HG02870 (cell line): Measurements from ENCODE around the gene RAP1GAP2.
"Not testable (repeated sequence)": the region's sequence is repeated elsewhere in the genome, so short reads cannot be mapped to it uniquely, and the experiment has no call there.

Experiments used
- ATAC-seq: cut with Tn5 transposase; IDR thresholded peaks from one replicate; pipeline ENCODE4 v1.9.1; 2021; ENCODE audit warnings: mild to moderate bottlenecking, moderate library complexity; ENCODE audit not compliant: unreplicated experiment

The RAP1GAP2 gene

DNA sequence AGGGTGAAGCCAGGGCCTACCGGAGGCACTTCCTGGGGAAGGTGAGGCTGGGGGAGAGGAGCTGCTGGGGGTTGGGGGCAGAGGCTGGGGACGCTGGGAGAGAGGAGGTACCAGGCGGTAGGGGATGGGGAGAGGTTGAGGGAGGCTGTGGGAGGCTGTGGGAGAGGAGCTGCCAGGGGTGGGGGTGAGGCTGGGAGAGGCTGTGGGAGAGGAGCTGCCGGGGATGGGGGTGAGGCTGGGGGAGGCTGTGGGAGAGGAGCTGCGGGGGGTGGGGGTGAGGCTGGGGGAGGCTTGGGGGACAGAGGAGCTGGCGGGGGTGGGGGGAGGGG lies 167.8 kb downstream of the RAP1GAP2 start:
- ATAC-seq: no peak

DNA sequence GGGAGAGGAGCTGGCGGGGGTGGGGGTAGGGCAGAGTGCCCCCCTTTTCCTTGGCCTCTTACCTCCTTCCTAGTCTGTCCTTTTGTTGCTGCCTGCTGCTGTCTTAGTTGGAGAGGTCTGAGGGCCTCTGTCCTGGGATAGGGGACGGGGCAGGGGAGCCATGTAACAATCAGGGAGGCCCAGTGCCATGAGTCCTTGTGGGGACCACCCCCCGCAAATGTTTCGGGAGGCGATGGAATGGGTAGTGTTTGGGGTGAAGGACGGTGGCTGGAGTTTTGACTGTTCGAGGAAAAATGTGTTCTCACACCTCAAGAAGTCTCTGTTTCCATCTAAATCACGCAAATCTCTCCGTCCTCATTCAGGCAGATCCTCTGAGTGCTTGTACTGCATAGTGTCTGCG lies 168.1 kb downstream of the RAP1GAP2 start:
- no peak for ATAC-seq

DNA sequence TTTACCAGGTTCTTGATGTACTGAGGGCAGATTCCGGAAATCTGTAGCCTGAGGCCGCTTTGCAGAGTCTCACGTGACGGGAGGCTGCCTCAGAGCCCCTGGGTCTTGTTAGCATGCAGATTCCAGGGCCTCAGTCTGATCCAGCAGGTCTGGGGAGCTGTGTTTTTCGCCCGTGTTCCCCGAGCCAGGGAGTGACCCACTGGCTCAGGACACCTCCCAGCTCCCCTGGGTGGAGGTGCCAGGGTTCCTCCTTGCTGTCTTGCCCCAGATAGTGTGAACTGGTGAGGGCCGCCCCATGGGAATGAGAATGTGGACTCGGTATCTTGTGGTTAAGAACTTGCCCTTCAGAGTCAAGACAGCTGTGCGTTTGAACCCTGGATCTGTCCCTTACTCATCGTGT lies 168.6 kb downstream of the RAP1GAP2 start:
- no peak for ATAC-seq

DNA sequence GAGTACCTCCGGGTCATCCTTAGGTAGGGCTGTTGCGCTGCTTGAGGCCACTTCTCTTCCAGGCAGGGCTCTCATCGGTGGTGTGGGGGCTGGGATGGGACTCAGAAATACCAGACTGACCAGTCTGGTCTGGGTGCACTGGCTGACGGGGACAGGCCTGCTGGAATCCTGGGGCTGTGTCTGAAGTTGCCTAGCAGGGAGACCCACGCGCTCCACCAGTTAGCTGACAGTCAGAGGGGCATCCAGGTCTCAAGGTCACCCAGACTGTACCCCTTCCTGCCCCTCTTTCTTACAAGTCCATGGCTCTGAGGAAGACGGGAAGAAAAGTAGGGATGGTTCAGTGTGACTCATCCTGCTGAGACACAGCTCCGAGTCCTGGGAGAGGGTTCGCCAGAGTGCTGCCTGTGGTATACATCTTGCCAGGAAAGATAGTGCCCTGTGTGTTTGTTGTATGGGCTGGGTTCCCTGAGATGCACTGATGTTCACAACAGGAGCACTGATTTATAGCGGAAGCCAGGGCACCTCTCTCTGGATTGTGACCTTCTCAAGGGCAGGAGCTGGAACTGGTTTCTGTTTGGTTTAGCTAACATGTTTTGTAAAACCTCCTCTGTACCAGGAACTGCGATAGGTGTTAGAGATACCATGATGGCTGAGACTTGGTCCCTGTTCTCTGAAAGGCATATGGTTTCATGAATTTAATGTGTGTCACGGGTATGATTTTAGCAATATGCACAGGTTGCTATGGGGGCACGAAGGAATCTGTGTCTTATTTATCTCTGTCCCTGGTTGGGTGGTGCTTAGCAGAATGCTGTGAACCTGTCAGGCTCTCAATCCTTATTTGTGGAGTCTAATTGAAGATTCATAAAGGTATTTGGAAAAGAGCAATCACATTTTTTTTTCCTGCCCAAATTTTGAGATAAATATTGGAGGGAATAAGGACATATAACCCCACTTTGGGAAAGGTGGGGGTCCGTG lies 169.7 kb downstream of the RAP1GAP2 start:
- no peak for ATAC-seq

DNA sequence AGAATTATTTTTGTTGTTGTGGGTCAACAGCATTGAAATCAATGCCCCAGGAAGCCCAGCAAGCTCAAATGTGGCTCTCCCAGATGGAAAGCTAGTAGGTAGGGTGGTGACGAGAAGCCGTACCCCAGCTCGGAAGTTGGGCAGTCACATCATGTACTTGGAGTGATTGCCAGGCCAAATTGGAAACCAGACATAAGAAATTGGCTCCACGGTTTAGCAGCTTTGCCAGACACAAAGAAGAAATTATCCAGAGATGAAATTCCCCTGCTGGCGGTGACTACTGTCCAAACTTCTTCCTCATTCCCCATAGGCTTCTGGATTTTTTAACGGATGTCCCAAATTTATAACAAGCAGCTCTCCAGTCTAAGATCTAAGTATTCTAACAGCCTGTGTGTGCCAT lies 171.3 kb downstream of the RAP1GAP2 start:
- ATAC-seq: no peak

DNA sequence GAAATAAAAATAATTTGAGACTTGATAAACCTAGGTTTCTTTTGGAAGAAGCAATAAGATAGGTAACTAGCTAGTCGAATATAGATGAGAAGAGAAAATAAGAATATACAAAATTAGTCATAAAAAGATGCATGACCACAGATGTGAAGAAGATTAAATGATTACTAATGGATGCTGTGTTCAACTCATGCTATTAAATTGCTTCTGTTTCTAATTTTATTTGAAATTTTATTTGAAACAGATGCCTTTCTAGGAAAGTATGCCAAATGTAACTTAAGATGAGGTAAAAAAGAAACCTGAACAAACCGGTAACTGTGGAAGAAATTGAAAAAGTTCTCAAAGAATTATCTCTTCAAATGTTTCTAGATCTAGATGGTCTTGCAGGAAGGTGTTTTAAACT lies 175.6 kb downstream of the RAP1GAP2 start:
- no peak for ATAC-seq

DNA sequence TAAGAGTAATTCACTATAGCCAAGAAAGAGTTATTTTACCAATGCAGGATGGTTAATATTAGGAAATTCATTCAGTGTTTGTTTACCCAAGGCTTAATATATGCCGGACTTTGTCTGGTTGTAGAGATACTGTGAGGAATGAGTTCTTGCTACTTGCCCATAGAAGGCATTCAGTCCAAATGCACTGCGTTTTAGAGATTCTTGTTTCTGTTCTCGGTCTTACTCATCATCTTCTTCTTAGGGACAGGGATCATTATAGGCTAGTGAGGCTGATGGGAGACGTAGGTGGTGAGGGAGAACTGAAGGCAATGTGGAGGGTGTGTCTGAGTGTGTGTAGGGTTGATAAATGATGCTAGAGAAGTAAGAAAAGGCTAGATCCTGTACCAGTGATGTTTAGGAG lies 176.5 kb downstream of the RAP1GAP2 start:
- ATAC-seq: no peak

DNA sequence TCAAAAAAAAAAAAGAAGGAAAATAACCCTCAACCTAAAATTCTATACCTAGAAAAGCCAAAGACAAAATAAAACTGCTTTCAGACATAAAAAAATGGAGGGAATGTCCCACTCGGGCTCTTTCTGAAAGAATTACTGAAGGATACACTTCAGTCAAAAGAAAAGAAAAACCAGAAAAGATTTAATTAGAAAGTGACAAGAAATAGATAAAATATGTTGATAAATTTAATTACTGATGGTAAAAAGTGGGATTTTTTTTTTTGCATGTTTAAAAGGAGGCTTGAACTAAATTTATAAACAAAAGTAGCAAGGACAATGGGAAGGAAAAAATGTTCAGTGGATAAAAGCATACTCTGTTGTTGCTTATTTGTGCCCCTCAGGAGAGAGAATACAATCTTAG lies 178.1 kb downstream of the RAP1GAP2 start:
- ATAC-seq: no peak

DNA sequence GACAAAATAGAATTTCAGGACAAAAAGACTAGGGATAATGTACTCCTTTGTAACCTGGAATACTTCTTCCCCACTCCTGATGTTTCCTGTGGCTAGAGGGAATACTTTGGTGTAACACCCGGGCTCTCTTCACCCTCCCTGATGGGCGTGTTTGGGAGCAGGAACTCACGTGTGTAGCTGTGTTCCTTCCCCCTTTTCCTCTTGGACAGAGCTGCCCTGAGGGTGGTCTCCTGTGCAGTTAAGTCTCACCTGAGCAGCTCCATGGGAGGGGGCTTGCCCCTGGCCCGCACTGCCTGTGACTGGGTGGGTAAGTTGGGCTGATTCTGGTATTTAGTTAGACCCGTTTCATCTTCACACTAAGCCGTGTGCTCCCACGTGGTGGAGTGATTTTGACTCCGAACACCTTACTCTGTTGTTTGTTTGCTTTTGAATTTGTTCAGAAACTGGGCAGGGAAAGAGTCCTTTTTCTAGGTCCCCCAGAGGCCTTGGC lies 179.3 kb downstream of the RAP1GAP2 start:
- no peak for ATAC-seq

DNA sequence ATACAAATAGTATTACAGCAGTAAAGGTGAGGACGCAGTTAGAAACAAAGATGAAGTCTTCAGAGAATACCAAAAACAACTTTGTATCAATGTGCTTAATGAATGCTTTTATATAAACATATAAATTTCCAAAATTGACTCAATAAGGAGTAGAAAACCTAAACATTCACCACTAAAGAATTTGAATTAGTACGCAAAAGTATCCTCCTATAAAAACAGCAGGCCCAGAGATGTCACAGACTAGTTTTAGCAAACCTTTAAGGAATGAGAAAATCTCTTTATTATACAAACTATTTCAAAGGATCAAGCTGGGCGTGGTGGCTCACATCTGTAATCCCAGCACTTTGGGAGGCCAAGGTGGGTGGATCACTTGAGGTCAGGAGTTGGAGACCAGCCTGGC lies 180.9 kb downstream of the RAP1GAP2 start:
- ATAC-seq: no peak

DNA sequence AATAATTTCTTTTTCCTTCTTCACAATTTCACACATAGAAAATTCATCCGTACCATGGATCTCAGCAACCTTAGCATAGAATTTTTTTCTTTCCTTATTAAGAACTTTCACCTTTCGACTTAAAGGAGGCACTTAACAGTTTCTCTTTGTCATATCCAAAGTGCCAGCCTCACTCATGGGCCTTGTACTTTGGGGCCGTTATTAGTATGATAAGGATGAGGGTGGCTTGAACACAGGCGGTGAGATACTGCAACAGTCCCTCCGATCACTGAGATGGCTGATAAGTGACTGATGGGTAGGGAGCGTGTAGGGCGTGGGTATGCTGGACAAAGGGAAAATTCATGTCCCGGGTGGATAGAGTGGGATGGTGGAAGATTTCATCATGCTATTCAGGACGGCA lies 181.9 kb downstream of the RAP1GAP2 start:
- ATAC-seq: no peak

DNA sequence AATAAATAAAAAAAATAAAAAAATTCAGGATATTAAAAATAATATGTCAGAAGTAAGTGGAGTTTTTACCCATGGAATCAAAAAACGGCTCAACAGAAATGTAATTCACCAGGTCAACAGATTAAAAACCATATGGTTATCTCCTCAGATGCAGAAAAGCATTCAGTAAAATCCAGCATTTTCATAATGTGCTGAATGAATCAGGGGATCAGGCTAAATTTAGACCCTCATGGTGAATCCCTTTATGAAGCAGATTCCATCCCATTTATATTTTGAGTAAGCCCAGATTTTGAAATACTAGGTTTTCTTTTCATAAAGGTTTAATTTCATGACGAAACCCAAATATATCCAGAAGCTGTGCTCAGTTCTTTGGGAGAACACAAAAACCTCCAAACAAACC lies 182.8 kb downstream of the RAP1GAP2 start:
- ATAC-seq: no peak

DNA sequence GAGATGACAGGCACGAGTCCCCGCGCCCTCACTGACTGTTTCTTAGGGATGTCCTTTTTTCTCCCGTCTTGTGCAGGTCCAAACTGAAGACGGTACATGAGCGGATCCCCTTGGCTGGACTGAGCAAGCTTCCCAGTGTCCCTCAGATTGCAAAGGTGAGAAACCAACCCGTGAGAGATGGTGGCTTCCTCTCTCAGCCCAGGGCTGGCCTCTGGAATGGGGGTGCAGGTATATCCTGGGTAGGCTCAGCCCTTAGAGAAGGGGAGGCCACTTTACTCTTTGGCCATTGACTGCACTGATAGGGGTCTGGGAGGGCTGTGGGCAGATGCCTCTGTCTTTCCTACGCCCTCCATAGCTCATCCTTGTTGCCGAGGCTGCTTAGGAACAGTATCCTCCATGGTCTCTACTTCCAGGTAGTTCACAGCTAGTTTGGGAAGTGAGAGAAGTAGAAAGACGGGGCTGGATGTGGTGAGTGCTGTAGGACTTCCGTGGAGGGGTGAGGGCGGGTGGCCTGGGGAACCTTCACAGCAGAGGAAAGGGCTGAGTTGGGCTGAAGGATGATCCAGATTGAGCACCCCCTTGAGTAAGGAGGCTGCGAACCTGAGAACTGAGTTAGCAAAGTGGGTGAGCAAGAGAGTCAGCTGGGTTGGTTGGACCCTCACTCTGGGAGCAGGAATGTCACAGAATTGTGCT lies 184.1 kb downstream of the RAP1GAP2 start:
- ATAC-seq: no peak

DNA sequence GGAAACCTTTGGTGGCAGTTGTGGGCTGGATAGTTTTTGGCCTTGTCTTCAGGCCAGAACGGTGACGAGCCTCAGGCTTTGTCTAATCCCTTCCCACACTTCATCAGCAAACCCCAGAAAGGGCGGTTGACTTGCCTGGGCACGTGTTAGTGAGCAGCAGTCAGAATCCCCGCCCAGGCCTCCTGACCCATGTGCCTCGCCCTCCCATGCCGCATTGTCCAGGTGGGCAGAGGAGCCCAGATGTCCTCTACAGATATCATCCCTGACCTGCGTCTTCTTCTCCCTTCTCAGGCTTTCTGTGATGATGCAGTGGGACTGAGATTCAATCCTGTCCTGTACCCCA lies 184.6 kb downstream of the RAP1GAP2 start:
- ATAC-seq: no peak

DNA sequence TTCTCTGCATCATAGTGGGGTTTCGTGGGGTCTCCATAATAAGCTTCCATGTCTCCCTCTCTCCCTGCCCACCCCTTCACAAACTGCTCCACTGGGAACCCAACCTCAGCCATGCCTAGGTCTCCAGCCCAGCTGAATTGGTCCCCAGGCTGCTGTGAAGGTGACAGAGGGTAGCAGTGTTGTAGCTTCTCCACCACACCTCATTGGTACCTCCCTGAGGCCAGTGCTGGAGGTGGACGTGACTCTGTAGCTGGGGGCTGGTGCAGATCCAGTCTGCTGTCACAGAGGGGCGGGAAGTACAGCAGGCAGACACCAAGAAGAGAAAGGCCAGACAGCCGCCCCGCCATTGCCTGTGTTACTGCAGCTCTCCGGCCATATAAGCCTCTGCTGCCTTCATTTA lies 185.1 kb downstream of the RAP1GAP2 start:
- ATAC-seq: no peak

DNA sequence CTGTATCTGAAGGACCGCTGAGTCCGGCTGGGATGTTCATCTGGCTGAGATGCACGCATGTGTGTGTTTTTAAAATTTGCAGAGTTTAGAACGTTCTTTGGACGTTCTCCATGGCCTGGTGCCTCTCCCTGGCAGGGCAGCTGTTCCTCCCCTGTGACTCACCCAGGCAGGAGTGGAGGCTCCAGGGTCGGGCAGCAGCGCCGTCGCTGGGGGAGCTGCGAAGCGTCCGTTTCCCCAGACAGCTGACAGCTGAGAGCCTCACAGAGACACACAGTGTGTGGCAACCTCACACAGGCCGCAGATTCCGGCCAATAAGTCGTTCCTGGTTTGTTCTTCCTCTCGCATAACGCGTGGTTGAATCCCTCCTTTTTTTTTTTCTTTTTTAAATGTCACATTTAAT lies 186.6 kb downstream of the RAP1GAP2 start:
- no peak for ATAC-seq

DNA sequence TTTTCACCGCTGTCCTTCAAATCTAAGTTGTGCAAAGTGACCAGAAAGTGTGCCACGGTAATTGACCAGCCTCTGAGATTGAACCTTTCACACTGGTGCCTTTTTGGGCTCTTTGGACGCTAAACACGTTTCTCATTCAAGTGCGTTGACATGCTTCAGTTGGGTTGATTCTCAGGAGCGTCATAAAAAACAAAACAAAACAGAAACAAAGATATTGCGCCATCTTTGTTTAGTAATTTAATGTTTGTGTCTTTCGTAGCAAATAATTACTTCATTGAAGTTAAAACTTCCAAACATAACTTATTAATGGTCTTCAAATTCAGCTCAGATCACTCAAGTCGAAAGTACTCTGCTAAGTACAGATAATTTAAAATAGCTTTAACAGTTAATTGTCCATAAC lies 187.0 kb downstream of the RAP1GAP2 start:
- ATAC-seq: no peak

DNA sequence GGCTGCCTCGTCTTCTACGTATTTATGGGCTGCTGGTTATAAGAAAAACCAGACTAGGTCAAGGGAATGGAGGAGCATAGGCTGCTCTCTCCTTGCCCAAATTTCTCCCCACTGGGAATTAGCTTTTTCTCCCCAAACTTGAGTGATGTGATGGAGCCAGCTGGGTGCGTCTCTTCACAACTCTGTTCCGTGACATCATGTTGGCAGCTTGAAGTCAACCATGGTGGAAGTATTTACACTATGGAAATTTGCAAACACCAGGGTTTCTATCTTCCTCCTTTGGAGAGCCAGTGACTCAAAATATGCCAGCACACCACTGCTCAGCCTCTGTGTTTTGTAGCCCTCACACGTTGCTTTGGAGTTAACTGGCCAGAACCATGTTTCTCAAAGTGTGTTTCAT lies 189.1 kb downstream of the RAP1GAP2 start:
- no peak for ATAC-seq

DNA sequence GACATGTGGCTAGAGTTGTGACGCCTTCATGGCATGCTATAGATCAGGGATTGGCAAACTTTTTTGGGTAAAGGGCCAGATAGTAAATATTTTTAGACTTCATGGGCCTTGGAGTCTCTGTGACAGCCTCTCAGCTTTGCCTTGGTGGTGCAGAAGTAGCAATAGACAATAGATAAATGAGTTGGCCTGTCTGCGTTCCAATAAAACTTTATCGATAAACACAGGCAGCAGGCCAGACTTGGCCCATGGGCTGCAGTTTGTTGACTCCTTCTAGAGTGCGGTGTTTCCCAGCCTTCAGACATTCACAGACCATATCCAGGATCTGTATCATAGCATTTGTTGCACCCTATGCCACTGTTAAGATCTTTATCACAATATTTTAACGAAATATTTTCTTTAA lies 190.7 kb downstream of the RAP1GAP2 start:
- no peak for ATAC-seq

DNA sequence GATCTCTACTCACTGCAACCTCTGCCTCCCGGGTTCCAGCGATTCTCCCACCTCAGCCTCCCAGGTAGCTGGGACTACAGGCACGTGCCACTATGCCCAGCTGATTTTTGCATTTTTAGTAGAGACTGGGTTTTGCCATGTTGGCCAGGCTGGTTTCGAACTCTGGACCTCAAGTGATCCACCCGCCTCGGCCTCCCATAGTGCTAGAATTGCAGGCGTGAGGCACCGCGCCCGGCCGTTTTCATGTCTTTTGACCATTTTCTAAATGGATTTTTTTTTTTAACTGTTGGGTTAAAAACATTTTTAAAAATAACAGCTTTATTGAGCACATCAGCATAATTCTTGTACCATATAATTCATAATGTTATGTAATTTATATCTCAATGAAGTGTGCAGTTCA lies 193.2 kb downstream of the RAP1GAP2 start:
- not testable (repeated sequence) for ATAC-seq

DNA sequence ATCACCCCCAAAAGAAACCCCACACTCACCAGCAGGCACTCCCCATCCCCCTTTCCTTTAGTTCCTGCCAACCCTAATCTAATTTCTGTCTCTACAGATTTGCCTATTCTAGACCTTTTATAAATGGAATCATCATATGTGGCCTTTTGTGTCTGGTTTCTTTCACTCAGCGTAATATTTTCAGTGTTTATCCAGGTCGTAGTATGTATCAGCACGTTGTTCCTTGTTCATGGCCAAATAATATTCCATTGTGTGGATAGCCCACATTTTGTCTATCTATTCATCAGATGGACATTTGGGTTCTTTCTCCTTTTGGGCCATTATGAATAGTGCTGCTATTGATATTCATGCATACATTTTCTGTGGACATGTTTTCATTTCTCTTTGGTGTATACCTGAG lies 193.6 kb downstream of the RAP1GAP2 start:
- ATAC-seq: no peak

DNA sequence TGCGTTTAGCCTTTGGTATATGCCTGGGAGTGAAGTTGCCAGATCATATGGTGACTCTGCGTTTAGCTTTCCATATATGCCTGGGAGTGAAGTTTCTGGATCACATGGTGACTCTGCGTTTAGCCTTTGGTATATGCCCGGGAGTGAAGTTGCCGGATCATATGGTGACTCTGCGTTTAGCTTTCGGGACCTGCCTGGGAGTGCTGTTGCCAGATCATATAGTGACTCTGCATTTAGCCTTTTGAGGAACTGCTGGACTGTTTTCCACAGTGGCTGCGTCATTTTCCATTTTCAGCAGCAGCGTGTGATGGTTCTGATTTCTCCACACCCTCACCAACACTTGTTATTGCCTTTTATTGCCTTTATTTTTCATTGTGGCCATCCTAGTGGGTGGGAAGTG lies 194.2 kb downstream of the RAP1GAP2 start:
- no peak for ATAC-seq
